Activated T-helper 17 cell treated with anti-CD3 and anti-CD28 coated beads, Interleukin-2, amount 50 U/mL, for 72 hours (primary cell): Measurements from ENCODE around the gene CMTM6. TPM values are rescaled to one million over a fixed set of nuclear protein-coding genes. Genes with fewer than 3 reads are reported as not detected.

Source experiments
- ATAC-seq: fragments of 150-1000 bp; cut with Tn5 transposase; replicated peaks from 2 replicates; pipeline ENCODE4 v1.10.0; 2021; ENCODE audit warnings: mild to moderate bottlenecking, moderate library complexity
- H3K27ac Mint-ChIP-seq: one replicate; pipeline ENCODE4 v1.8.0; 2022; ENCODE audit warnings: mixed read lengths
- H3K27me3 Mint-ChIP-seq: one replicate; pipeline ENCODE4 v1.8.0; 2022; ENCODE audit warnings: mixed read lengths
- H3K36me3 Mint-ChIP-seq: one replicate; pipeline ENCODE4 v1.8.0; 2022; ENCODE audit warnings: low read depth, mild to moderate bottlenecking, mixed read lengths
- H3K4me1 Mint-ChIP-seq: one replicate; pipeline ENCODE4 v1.8.0; 2022; ENCODE audit warnings: mixed read lengths
- H3K4me3 Mint-ChIP-seq: one replicate; pipeline ENCODE4 v1.8.0; 2022; ENCODE audit warnings: mild to moderate bottlenecking, mixed read lengths
- H3K9me3 Mint-ChIP-seq: one replicate; pipeline ENCODE4 v1.8.0; 2022; ENCODE audit warnings: mixed read lengths
- total RNA-seq, 2 donors: library from RNA; stranded (reverse); gene quantifications; one replicate each; pipeline ENCODE4 v1.2.3, GENCODE V29; 2022

Gene CMTM6
- total RNA-seq, 2 donors from 2014 or later: 101 to 124 TPM

- Mint-ChIP-seq H3K4me3 (peak overlapping the region; percentile 62), H3K36me3 (peaks cover under 1% of the 10 kb centered on the region), H3K4me1 (peaks cover 41% of the 10 kb centered on the region), H3K9me3 (no peaks in the 10 kb centered on the region), H3K27me3 (no peaks in the 10 kb centered on the region), H3K27ac (peak overlapping the region; percentile 74)
- no peak for ATAC-seq
Measured at GRCh38 chr3:32436816-32437189, 65.8 kb downstream of the CMTM6 start.

- Mint-ChIP-seq H3K4me3 (peak overlapping the region; percentile 62), H3K4me1 (peaks cover 42% of the 10 kb centered on the region), H3K36me3 (no peaks in the 10 kb centered on the region), H3K9me3 (no peaks in the 10 kb centered on the region), H3K27me3 (no peaks in the 10 kb centered on the region), H3K27ac (peak overlapping the region; percentile 74)
- no peak for ATAC-seq
Measured at GRCh38 chr3:32435911-32436815, 66.5 kb downstream of the CMTM6 start.

GRCh38 chr3:32434206-32434605 is 68.4 kb downstream of the CMTM6 start:
- peaks cover 51% of the 10 kb centered on the region for H3K4me1 Mint-ChIP-seq
- H3K36me3 Mint-ChIP-seq: no peaks in the 10 kb centered on the region
- no peaks in the 10 kb centered on the region for H3K27me3 Mint-ChIP-seq
- H3K4me3 Mint-ChIP-seq: no peak overlapping the region
- ATAC-seq: no peak
- H3K9me3 Mint-ChIP-seq: no peaks in the 10 kb centered on the region
- H3K27ac Mint-ChIP-seq: no peak overlapping the region

- Mint-ChIP-seq H3K4me3 (peak overlapping the region; percentile 77), H3K27ac (peak overlapping the region; percentile 86), H3K4me1 (peaks cover 50% of the 10 kb centered on the region), H3K36me3 (no peaks in the 10 kb centered on the region), H3K9me3 (no peaks in the 10 kb centered on the region), H3K27me3 (no peaks in the 10 kb centered on the region)
- peak; percentile 74 for ATAC-seq
Measured at GRCh38 chr3:32432711-32433530, 69.7 kb downstream of the CMTM6 start.

- no peaks in the 10 kb centered on the region for H3K36me3 Mint-ChIP-seq
- peak overlapping the region; percentile 86 for H3K27ac Mint-ChIP-seq
- no peaks in the 10 kb centered on the region for H3K27me3 Mint-ChIP-seq
- H3K4me1 Mint-ChIP-seq: peaks cover 56% of the 10 kb centered on the region
- peak overlapping the region; percentile 77 for H3K4me3 Mint-ChIP-seq
- no peaks in the 10 kb centered on the region for H3K9me3 Mint-ChIP-seq
- ATAC-seq: peak; percentile 8
Measured at GRCh38 chr3:32432045-32432710, 70.5 kb downstream of the CMTM6 start.

GRCh38 chr3:32431481-32431880 is 71.2 kb downstream of the CMTM6 start:
- H3K9me3 Mint-ChIP-seq: no peaks in the 10 kb centered on the region
- peaks cover 53% of the 10 kb centered on the region for H3K4me1 Mint-ChIP-seq
- no peaks in the 10 kb centered on the region for H3K27me3 Mint-ChIP-seq
- peak overlapping the region; percentile 77 for H3K4me3 Mint-ChIP-seq
- H3K27ac Mint-ChIP-seq: peak overlapping the region; percentile 86
- H3K36me3 Mint-ChIP-seq: no peaks in the 10 kb centered on the region
- ATAC-seq: no peak

Other genes with a start within 250 kb of the CMTM6 start
- 10 to 100 TPM; 26.9 to 51.1 TPM for gene CMTM7, start 111.0 kb downstream of the CMTM6 start, total RNA-seq
- gene DYNC1LI1, start 68.0 kb upstream of the CMTM6 start, total RNA-seq: 10 to 100 TPM; 21.3 to 35.9 TPM
- 10 to 100 TPM; 58.9 to 68.1 TPM for gene CNOT10, start 182.3 kb upstream of the CMTM6 start, total RNA-seq